Mucosa of stomach (tissue), 1 donor: Measurements from ENCODE around the gene RBM20.
"Not testable (repeated sequence)": the region's sequence is repeated elsewhere in the genome, so short reads cannot be mapped to it uniquely, and the experiment has no call there.

ENCODE experiments used
- H3K27me3 ChIP-seq: one replicate; pipeline ENCODE4 v1.7.0; 2013; ENCODE audit warnings: mild to moderate bottlenecking, low read length; ENCODE audit not compliant: control insufficient read depth, insufficient read depth
- H3K36me3 ChIP-seq: one replicate; pipeline ENCODE4 v1.7.0; 2013; ENCODE audit warnings: low read length; ENCODE audit not compliant: control insufficient read depth, insufficient read depth
- H3K4me1 ChIP-seq: one replicate; pipeline ENCODE4 v1.7.0; 2013; ENCODE audit warnings: mild to moderate bottlenecking, low read length; ENCODE audit not compliant: control insufficient read depth, insufficient read depth
- H3K4me3 ChIP-seq: one replicate; pipeline ENCODE4 v1.7.0; 2013; ENCODE audit warnings: low read length
- H3K9ac ChIP-seq: one replicate; pipeline ENCODE4 v1.7.0; 2013; ENCODE audit warnings: mild to moderate bottlenecking, low read length, moderate library complexity
- H3K9me3 ChIP-seq: one replicate; pipeline ENCODE4 v1.7.0; 2013; ENCODE audit warnings: mild to moderate bottlenecking, low read length, moderate library complexity; ENCODE audit not compliant: control insufficient read depth
- donor health status: Pancreatic carcinoma.

Gene RBM20

GRCh38 chr10:110860576-110861241 lies 216.6 kb downstream of the RBM20 start:
- H3K36me3 ChIP-seq: no peaks in the 10 kb centered on the region
- peaks cover 62% of the 10 kb centered on the region for H3K4me1 ChIP-seq
- H3K9ac ChIP-seq: peak overlapping the region; percentile 42
- H3K9me3 ChIP-seq: no peaks in the 10 kb centered on the region
- H3K27me3 ChIP-seq: no peaks in the 10 kb centered on the region
- H3K4me3 ChIP-seq: no peak overlapping the region

DNA sequence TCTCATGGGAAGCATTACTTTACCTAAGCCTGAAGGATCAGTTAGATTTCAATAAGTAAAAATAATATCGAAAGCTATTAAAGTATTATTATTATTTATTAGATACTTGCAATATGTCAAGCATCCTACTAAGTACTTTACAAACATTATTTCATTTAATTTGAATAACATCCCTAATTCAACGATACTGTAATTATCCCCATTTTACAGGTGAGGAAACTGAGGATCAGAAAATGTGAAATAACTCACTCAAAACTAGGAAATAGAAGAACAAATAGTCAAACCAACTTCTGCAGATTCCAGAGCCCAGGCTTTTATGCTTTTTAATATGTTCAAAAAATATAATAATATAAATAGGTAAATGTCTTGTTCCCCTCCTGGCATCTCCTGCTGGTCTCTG lies 217.3 kb downstream of the RBM20 start:
- Histone ChIP-seq H3K27me3 (no peaks in the 10 kb centered on the region), H3K9ac (no peak overlapping the region), H3K4me3 (no peak overlapping the region), H3K4me1 (peaks cover 67% of the 10 kb centered on the region), H3K9me3 (no peaks in the 10 kb centered on the region), H3K36me3 (no peaks in the 10 kb centered on the region)

- H3K36me3 ChIP-seq: no peaks in the 10 kb centered on the region
- no peaks in the 10 kb centered on the region for H3K27me3 ChIP-seq
- H3K9me3 ChIP-seq: no peaks in the 10 kb centered on the region
- no peak overlapping the region for H3K4me3 ChIP-seq
- H3K4me1 ChIP-seq: peaks cover 72% of the 10 kb centered on the region
- no peak overlapping the region for H3K9ac ChIP-seq
Measured at GRCh38 chr10:110861930-110862649, 218.0 kb downstream of the RBM20 start.

DNA sequence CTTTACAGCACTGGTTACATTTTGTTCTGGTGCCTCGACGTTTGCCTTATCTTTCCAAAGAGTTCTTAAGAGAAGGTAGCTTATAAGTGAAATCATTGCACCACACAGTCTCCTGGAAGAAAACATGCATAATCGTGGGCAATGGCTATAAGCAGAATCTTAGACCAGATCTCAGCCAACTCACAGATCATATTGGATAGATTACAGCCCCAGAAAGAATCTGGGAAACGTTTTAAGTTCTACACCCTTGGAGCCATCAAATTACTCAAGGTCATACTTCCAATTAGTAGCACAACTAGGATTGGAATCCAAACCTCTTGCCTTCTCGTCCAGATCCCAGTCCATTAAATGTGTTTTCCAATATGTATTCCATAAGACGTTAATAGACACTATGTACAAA lies 218.8 kb downstream of the RBM20 start:
- H3K36me3 ChIP-seq: no peaks in the 10 kb centered on the region
- H3K9me3 ChIP-seq: no peaks in the 10 kb centered on the region
- no peak overlapping the region for H3K4me3 ChIP-seq
- no peaks in the 10 kb centered on the region for H3K27me3 ChIP-seq
- H3K4me1 ChIP-seq: peaks cover 72% of the 10 kb centered on the region
- no peak overlapping the region for H3K9ac ChIP-seq

GRCh38 chr10:110863361-110863760 lies 219.2 kb downstream of the RBM20 start:
- no peaks in the 10 kb centered on the region for H3K36me3 ChIP-seq
- no peaks in the 10 kb centered on the region for H3K9me3 ChIP-seq
- H3K4me1 ChIP-seq: peaks cover 69% of the 10 kb centered on the region
- H3K27me3 ChIP-seq: no peaks in the 10 kb centered on the region
- H3K9ac ChIP-seq: no peak overlapping the region
- no peak overlapping the region for H3K4me3 ChIP-seq

GRCh38 chr10:110863956-110864355 lies 219.8 kb downstream of the RBM20 start:
- H3K9me3 ChIP-seq: no peaks in the 10 kb centered on the region
- H3K27me3 ChIP-seq: no peaks in the 10 kb centered on the region
- H3K4me1 ChIP-seq: peaks cover 68% of the 10 kb centered on the region

DNA sequence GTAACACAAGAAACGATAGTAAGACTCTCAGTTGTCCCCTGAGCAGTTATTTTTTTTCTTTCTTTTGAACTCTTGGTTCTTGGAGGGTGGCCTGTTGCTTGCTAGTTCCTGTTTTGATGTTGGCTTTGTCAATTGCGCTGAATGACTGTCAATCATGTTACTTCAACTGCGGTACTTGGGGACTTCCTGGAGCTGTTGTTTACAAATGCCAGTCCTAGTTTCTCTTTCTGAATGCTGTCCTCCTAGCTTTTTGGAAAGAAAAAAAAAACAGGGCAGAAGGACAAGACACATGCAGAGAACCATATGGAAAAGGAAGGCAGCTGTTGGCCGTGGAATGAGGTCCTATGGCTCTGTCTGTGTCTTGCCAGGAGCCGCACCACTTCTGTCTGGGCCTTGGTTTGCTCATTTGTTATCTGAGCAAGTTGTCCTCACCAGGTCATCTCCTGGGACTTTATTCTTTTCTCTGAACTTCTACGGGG lies 220.6 kb downstream of the RBM20 start:
- Histone ChIP-seq H3K9me3 (no peaks in the 10 kb centered on the region), H3K4me1 (peaks cover 61% of the 10 kb centered on the region), H3K27me3 (no peaks in the 10 kb centered on the region), H3K36me3 (no peaks in the 10 kb centered on the region), H3K9ac (peak overlapping the region; percentile 32), H3K4me3 (no peak overlapping the region)

More at GRCh38 chr10:110863956-110864355, 219.8 kb downstream of the RBM20 start:
- Histone ChIP-seq H3K9ac (no peak overlapping the region), H3K36me3 (no peaks in the 10 kb centered on the region), H3K4me3 (no peak overlapping the region)

DNA sequence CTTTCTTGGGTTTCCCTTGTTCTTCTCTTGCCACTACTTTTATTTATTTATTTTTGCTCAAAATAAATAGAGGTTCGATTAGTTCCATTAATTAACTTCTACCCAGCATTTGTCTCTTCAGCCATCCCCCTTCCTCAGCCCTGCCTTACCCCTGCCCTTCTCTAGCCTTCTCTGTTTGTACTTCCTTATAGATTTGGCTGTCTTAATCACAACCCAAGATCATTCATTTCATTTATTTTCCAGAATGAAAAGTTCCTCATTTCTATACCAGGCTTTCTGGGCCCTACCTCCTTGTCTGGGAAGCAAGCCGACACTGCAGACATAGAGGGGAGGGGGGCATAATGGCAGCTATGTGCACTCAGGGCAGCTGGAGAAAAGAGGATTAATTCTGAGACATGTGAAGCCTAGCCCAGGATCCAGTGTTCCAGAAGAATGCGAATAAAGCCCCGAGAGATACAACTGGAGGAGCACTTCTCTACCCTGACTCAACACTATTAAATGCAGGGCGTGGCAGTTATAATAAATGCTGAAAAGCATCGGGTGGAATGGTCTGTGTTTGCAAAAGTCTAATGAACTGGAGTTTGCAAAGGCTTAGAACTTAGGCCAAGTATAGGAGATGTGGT lies 221.2 kb downstream of the RBM20 start:
- no peak overlapping the region for H3K4me3 ChIP-seq
- peaks cover 55% of the 10 kb centered on the region for H3K4me1 ChIP-seq
- no peaks in the 10 kb centered on the region for H3K27me3 ChIP-seq
- H3K9ac ChIP-seq: peak overlapping the region; percentile 32
- H3K36me3 ChIP-seq: no peaks in the 10 kb centered on the region
- no peaks in the 10 kb centered on the region for H3K9me3 ChIP-seq

GRCh38 chr10:110865809-110866482 lies 221.8 kb downstream of the RBM20 start:
- Histone ChIP-seq H3K4me1 (peaks cover 53% of the 10 kb centered on the region), H3K4me3 (no peak overlapping the region), H3K9me3 (no peaks in the 10 kb centered on the region), H3K9ac (peak overlapping the region; percentile 32), H3K27me3 (no peaks in the 10 kb centered on the region), H3K36me3 (no peaks in the 10 kb centered on the region)

DNA sequence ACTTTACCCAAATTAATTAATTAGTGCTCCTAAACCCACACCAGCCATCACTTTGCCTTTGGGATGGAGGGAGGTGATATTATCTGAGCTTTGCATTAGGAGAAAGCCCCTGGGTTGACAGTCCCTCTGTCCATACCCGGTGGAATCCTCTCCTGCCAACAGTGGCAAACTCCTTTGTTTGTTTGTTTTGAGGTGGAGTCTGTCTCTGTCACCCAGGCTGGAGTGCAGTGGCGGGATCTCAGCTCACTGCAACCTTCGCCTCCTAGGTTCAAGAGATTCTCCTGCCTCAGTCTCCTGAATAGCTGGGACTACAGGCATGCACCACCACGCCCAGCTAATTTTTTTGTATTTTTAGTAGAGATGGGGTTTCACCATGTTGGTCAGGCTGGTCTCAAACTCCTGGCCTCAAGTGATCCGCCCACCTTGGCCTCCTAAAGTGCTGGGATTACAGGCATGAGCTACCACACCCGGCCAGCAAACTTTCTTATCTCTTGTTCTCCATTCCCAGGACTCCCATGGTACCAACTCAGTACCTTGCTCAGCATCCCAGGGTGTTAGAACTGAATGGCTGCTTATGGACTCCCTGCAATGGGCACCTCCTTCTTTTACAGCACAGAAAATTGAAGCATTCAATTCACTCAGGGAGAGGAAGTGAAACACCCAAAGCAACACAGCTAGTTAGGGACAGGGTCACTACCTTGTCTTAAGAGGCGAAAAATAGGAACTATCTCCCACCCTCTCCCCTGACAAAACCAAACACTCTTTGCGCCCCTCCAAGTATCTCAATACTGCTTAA lies 223.1 kb downstream of the RBM20 start:
- not testable (repeated sequence) for H3K9me3 ChIP-seq, H3K4me3 ChIP-seq, H3K9ac ChIP-seq, H3K27me3 ChIP-seq, H3K36me3 ChIP-seq
- H3K4me1 ChIP-seq: peaks cover 55% of the 10 kb centered on the region

GRCh38 chr10:110867807-110868465 lies 223.8 kb downstream of the RBM20 start:
- no peaks in the 10 kb centered on the region for H3K27me3 ChIP-seq
- H3K9me3 ChIP-seq: no peaks in the 10 kb centered on the region
- peaks cover 54% of the 10 kb centered on the region for H3K4me1 ChIP-seq
- no peak overlapping the region for H3K9ac ChIP-seq
- no peaks in the 10 kb centered on the region for H3K36me3 ChIP-seq
- no peak overlapping the region for H3K4me3 ChIP-seq
